Ammon's horn (tissue), 1 donor: Measurements from ENCODE around the gene NDUFB7.

Experiments used
- DNase-seq: peaks from one replicate; pipeline ENCODE4 v3.0.0-alpha.2; 2016; ENCODE audit warnings: low spot score

Gene NDUFB7

GRCh38 chr19:14520543-14520942, 51.3 kb downstream of the NDUFB7 start:
- DNase-seq: no peak

GRCh38 chr19:14519860-14520407, 51.9 kb downstream of the NDUFB7 start:
- DNase-seq: no peak

GRCh38 chr19:14519245-14519859, 52.5 kb downstream of the NDUFB7 start:
- no peak for DNase-seq

GRCh38 chr19:14517840-14518505, 53.9 kb downstream of the NDUFB7 start, which contains the start of gene DNAJB1:
Gene DNAJB1, minus strand, starts transcription at chr19:14518397. Its CDS starts 48 bp downstream, at chr19:14518349.
- DNase-seq: peak; percentile 81

GRCh38 chr19:14517446-14517839, 54.4 kb downstream of the NDUFB7 start:
- DNase-seq: peak; percentile 31

- peak; percentile 29 for DNase-seq
These were observed 55.0 kb downstream of the NDUFB7 start for GRCh38 chr19:14516746-14517438.
